Measurements from ENCODE around the gene NBPF6.
"Not testable (repeated sequence)": the region's sequence is repeated elsewhere in the genome, so short reads cannot be mapped to it uniquely, and the experiment has no call there.

GRCh38 chr1:108470750-108471149 lies 20.6 kb downstream of the NBPF6 start:
- not testable (repeated sequence) for TF ChIP-seq EZH2phosphoT487 (IDR thresholded peaks at IDR 0.05; ENCODE audit: insufficient read depth, low read depth); EZH2 (IDR thresholded peaks at IDR 0.05; ENCODE audit: insufficient read depth, poor library complexity, severe bottlenecking)
